Posterior cingulate gyrus (tissue), 11 donors: ENCODE data around the gene OR1J4.
"Not testable (repeated sequence)": the region's sequence is repeated elsewhere in the genome, so short reads cannot be mapped to it uniquely, and the experiment has no call there.

Experiments
- DNase-seq, 10 donors: peaks; one replicate each; pipeline versions ENCODE4 v3.0.0 to v3.0.0-alpha.2; 2020 to 2021; ENCODE audit warnings: mixed read lengths in 3 of 10
- intact Hi-C: fragments of 100-400 bp; cut with DNase I; formaldehyde crosslinking; loops from one replicate; pipeline ENCODE4 v1.15.1; 2023

The OR1J4 gene

GRCh38 chr9:122518841-122519240 is at the start of gene OR1J4:
TSS of gene OR1J4 (plus strand) at chr9:122519141. CDS start at chr9:122519141, 0 bp downstream.
- DNase-seq: no peak
- intact Hi-C loops: no loop called here

GRCh38 chr9:122474561-122474960 is 44.4 kb upstream of the OR1J4 start:
- no peak for DNase-seq
- intact Hi-C loops: no loop called here

- DNase-seq: no peak
- intact Hi-C loops: no loop called here
Measured at GRCh38 chr9:122475717-122476116, 43.2 kb upstream of the OR1J4 start.

GRCh38 chr9:122477346-122477745 is 41.6 kb upstream of the OR1J4 start:
- intact Hi-C loops: no loop called here
- no peak for DNase-seq

GRCh38 chr9:122477826-122478225 is 41.1 kb upstream of the OR1J4 start, which contains the start of gene OR1J1:
TSS of gene OR1J1 (minus strand) at chr9:122477926. CDS start at chr9:122477926, 0 bp downstream.
- no peak for DNase-seq
- intact Hi-C loops: no loop called here

- intact Hi-C loops: no loop called here
- DNase-seq: no peak
Measured at GRCh38 chr9:122479062-122479461, 39.9 kb upstream of the OR1J4 start.

GRCh38 chr9:122498883-122499288 is 20.1 kb upstream of the OR1J4 start:
- DNase-seq: no peak
- intact Hi-C loops: no loop called here

- intact Hi-C loops: no loop called here
- no peak for DNase-seq
Measured at GRCh38 chr9:122506964-122507363, 12.0 kb upstream of the OR1J4 start.

- intact Hi-C loops: no loop called here
- DNase-seq: no peak
Measured at GRCh38 chr9:122510502-122510901, 8.4 kb upstream of the OR1J4 start, which contains the start of gene OR1J2. TSS of gene OR1J2 (plus strand) at chr9:122510802. CDS start at chr9:122510802, 0 bp downstream.

- intact Hi-C loops: no loop called here
Measured at GRCh38 chr9:122518226-122518625, 715 bp upstream of the OR1J4 start.

GRCh38 chr9:122519376-122519775 is 435 bp downstream of the OR1J4 start:
- DNase-seq: no peak
- intact Hi-C loops: no loop called here

More at GRCh38 chr9:122518226-122518625, 715 bp upstream of the OR1J4 start:
- no peak for DNase-seq

- DNase-seq: no peak
Measured at GRCh38 chr9:122526602-122527001, 7.7 kb downstream of the OR1J4 start.

GRCh38 chr9:122527193-122527592 is 8.3 kb downstream of the OR1J4 start, which contains the start of gene OR1N1:
TSS of gene OR1N1 (minus strand) at chr9:122527293. CDS start at chr9:122527293, 0 bp downstream.
- intact Hi-C loops: no loop called here
- DNase-seq: no peak

More at GRCh38 chr9:122526602-122527001, 7.7 kb downstream of the OR1J4 start:
- intact Hi-C loops: no loop called here

- DNase-seq, intact Hi-C loops: not testable (repeated sequence)
Measured at GRCh38 chr9:122531157-122531556, 12.2 kb downstream of the OR1J4 start.

- no peak for DNase-seq
Measured at GRCh38 chr9:122536134-122536533, 17.2 kb downstream of the OR1J4 start.

GRCh38 chr9:122537066-122537465 is 18.1 kb downstream of the OR1J4 start:
- DNase-seq, intact Hi-C loops: not testable (repeated sequence)

More at GRCh38 chr9:122536134-122536533, 17.2 kb downstream of the OR1J4 start:
- intact Hi-C loops: no loop called here

GRCh38 chr9:122538757-122539156 is 19.8 kb downstream of the OR1J4 start:
- DNase-seq: no peak
- intact Hi-C loops: no loop called here

- DNase-seq: no peak
- intact Hi-C loops: no loop called here
Measured at GRCh38 chr9:122546196-122546595, 27.3 kb downstream of the OR1J4 start.

- DNase-seq: no peak
- intact Hi-C loops: no loop called here
Measured at GRCh38 chr9:122551371-122551770, 32.4 kb downstream of the OR1J4 start.

GRCh38 chr9:122552812-122553211 is 33.9 kb downstream of the OR1J4 start, which contains the start of gene OR1N2:
TSS of gene OR1N2 (plus strand) at chr9:122553112. CDS start at chr9:122553212, 100 bp downstream.
- no peak for DNase-seq
- intact Hi-C loops: no loop called here

- DNase-seq: no peak
- intact Hi-C loops: no loop called here
Measured at GRCh38 chr9:122561446-122561845, 42.5 kb downstream of the OR1J4 start.

- intact Hi-C loops: no loop called here
Measured at GRCh38 chr9:122562134-122562760, 43.3 kb downstream of the OR1J4 start.

More at GRCh38 chr9:122562134-122562760, 43.3 kb downstream of the OR1J4 start:
- DNase-seq: no peak
